HG03175 (cell line): ENCODE data around the gene UBE2N.

ENCODE experiments used
- ATAC-seq: cut with Tn5 transposase; IDR thresholded peaks from one replicate; pipeline ENCODE4 v1.9.1; 2021; ENCODE audit warnings: mild to moderate bottlenecking, moderate library complexity; ENCODE audit not compliant: unreplicated experiment

UBE2N gene, protein sequence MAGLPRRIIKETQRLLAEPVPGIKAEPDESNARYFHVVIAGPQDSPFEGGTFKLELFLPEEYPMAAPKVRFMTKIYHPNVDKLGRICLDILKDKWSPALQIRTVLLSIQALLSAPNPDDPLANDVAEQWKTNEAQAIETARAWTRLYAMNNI

GRCh38 chr12:93441617-93442410 lies at the start of gene UBE2N:
Gene UBE2N, minus strand, starts transcription at chr12:93441947. Its CDS starts 63 bp downstream, at chr12:93441884.
- ATAC-seq = peak; percentile 82

- no peak for ATAC-seq
These were observed 42.7 kb upstream of the UBE2N start for GRCh38 chr12:93484315-93484981.

GRCh38 chr12:93483151-93483807 lies 41.5 kb upstream of the UBE2N start:
- ATAC-seq = no peak

DNA sequence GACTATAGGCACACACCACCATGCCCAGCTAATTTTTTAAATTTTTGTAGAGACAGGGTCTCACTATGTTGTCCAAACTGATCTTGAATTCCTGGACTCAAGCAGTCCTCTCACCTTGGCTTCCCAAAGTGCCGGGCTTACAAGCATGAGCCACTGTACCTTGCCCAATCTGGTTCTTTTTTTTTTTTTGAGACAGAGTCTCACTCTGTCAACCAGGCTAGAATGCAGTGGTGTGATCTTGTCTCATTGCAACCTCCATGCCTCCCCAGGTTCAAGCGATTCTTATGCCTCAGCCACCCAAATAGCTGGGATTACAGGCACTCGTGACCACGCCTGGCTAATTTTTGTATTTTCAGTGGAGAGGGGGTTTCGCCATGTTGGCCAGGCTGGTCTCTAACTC lies 41.0 kb upstream of the UBE2N start:
- ATAC-seq = no peak

GRCh38 chr12:93476555-93476954 lies 34.8 kb upstream of the UBE2N start:
- ATAC-seq = no peak

DNA sequence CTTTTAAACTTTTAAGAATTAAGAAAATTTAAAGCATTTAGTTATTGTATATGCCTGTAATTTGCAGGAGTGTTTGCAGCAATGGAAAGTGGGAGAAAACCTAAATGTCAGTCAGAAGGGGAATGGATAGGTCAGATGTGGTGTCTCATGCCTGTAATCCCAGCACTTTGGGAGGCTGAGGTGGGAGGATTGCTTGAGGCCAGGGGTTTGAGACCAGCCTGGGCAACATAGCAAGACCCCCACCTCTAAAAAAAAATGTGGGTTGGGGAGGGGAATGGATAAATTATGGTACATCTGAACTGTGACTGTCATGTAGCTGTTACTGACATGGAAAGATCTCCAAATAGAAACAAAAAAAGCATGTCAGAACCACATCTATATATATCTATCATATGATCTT lies 27.6 kb upstream of the UBE2N start:
- no peak for ATAC-seq

GRCh38 chr12:93468008-93468371 lies 26.2 kb upstream of the UBE2N start:
- ATAC-seq = peak; percentile 22

- peak; percentile 89 for ATAC-seq
These were observed 25.7 kb upstream of the UBE2N start, which contains the start of gene MRPL42 for GRCh38 chr12:93467351-93468007. Gene MRPL42, plus strand, starts transcription at chr12:93467514. Its CDS starts 1,772 bp downstream, at chr12:93469286.

DNA sequence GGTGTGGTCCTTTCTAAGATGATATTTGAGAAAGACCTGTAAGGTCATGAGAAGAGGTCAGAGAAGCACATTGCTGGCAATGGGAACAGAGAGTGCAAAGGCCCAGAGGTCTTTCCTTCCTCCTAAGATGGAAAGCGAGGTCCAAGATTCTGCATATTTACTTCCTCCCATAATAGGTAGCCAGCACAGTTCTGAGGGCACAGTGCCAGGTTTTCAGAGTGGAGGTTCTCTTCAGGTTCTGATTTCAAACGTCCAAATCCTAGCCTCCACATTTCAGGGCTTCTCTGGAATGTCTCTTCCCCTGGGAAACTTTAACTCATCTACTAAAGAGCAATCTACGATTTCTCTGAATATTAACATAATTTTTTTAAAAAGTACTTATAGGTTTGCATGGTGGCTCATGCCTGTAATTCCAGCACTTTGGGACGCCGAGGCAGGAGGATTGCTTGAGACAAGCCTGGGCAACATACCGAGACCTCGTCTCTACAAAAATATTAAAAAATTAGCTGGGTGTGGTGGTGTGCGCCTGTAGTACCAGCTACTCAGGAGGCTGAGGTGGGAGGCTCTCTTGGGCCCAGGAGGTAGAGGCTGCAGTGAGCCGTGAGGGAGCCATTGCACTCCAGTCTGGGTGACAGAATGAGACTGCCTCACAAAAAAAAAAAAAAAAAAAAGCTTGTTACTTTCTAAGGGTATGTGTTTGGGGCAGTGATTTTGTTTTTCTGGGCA lies 25.0 kb upstream of the UBE2N start:
- no peak for ATAC-seq

GRCh38 chr12:93465841-93466240 lies 24.1 kb upstream of the UBE2N start:
- no peak for ATAC-seq

DNA sequence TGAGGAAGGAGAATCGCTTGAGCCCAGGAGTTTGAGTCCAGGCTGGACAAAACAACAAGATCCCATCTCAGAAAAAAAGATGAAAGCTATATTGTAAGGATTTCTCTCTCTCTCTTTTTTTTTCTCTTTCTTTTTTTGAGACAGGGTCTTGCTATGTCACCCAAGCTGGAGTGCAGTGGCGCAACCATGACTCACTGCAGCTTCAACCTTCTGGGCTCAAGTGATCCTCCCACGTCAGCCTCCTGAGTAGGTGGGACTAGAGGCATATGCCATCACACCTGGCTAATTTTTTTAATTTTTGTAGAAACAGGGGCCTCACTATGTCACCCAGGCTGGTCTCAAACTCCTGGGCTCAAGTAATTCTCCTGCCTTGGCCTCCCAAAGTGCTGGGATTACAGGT lies 19.8 kb upstream of the UBE2N start:
- no peak for ATAC-seq

DNA sequence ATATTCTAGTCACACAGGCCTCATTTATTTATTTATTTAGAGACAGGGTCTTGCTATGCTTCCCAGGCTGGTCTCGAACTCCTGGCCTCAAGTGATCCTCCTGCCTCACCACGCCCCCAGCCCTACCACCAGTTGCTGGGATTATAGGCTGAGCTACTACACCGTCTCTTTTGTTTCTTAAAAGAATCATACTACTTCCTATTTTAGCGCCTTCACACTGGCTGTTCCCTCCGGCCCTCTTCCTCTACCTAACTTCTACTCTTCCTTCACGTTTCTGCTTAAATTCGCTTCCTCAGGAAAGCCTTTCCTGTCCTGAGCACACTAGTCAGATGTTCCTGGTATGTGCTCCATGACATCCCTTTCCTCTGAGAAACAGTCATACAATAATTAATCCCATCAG lies 19.2 kb upstream of the UBE2N start:
- ATAC-seq = no peak

DNA sequence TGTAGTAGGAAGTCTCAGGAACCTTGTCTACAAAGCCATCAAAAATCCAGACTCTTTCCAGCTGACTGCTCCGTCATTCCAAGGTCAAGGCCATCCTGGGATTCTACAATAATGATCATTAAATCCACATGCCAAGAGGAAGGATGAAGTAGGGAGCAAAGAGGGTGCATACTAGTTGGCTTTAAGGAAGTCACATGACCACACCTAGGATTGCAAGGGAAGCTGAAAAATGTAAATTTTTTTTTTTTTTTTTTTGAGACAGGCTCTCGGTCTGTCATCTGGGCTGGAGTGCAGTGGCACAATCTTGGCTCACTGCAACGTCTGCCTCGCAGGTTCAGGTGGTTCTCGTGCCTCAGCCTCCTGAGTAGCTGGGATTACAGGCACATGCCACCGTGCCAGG lies 18.3 kb upstream of the UBE2N start:
- no peak for ATAC-seq

DNA sequence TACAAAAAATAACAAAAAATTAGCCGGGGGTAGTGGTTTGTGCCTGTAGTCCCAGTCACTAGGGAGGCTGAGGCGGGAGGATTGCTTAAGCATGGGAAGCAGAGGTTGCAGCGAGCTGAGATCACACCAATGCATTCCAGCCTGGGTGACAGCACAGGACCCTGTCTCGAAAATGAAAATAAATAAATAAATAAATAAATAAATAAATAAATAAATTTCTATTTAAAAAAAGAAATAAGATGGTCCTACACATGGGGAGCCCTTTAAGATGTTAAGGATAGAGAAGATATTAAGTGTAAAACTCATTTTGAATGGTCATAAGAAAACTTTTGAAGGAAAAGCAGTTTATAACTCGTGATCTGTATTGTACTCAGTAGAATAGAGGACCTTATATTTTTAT lies 17.4 kb upstream of the UBE2N start:
- no peak for ATAC-seq

GRCh38 chr12:93456077-93456476 lies 14.3 kb upstream of the UBE2N start:
- ATAC-seq = no peak

DNA sequence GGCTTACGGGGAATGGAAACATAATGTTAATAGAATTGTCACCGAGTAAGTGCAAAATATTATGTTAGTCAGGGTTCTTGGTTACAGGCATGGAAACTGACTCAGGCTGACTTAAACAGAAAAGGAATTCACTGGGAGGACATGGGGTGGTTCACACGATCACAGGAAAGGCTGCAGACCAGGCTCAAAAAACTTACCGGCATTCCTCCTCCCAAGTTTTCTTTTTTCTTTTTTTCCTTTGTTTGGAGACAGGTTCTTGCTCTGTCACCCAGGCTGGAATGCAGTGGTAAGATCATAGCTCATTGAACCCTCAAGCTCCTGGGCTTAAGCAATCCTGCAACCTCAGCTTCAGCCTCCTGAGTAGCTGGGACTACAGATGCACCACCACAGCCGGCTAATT lies 11.9 kb upstream of the UBE2N start:
- no peak for ATAC-seq

DNA sequence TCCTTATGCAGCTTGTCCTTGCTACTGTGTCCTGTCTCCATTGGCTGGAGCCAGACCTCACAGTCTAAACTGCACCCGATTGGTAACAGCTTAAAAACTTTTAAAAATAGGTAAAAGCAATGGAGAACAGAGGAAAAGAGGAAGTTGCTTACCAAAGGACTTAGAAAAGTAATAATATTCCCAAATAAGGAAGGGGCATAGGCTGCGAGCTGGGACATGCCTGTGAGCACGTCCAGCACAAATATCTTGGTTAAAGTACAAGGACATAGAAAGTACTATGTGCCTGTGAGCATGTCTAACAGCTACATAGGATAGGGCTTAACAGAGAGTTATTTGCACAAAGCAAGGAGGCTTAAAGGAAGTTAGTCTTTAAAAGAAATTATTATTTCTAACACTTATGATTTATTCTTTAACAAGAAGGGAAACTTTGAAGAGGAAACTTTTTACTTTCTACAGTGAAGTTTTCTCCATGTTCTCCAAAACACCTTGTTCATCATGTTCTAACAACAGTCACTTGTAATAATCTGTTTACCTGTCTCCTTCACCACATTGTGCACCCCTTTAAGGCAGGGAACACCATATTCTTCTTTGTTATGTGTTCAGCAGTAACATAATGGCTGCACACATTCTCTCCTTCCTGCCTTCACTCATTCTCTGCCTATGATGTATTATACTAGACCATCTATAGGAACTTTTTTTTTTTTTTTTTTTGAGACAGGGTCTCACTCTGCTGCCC lies 9.8 kb upstream of the UBE2N start:
- ATAC-seq = no peak

DNA sequence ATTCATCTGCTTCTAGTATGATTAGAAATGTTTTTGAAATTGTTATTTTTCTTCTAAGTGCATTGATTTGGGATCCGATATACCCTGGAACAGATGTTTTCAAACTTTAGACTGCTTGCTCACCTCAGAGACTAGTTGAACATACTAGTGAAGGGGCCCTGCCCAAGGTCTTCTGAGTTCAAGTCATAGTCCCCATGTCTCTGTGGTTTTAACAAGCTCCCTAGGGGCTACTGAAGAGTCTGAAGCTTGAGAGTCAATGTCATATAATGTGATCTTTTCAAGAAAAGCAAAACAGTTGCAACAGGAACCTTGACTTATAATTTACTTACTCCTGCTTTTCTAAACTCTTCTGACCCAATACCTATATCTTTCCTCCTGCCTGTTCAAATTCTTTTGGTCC lies 7.5 kb upstream of the UBE2N start:
- ATAC-seq = peak; percentile 91

DNA sequence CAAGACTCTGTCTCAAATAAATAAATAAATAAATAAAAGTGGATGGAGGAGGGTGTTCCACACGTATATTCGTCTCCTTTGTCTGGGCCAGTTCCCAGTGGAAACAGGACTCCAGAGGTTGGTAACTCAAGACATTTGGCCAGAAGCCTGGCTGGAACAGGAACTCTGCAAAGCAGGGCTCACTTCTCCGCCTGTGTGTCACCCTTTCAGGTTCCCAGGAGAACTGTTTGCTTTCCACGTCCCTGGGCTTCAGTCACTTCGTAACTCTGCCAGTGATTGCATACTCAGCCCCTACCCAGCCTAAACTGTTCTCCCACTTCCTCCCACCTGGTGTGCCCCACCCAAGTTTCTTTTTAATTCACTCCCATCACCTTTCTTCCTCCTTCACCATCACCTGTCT lies 7.0 kb upstream of the UBE2N start:
- ATAC-seq = no peak
